Stimulated activated CD8-positive, alpha-beta memory T cell treated with anti-CD3 and anti-CD28 coated beads, Interleukin-4, amount 100 ng/mL, for 48 hours (primary cell): ENCODE data around the gene MAN2A1.

Experiments used
- DNase-seq: peaks from one replicate; pipeline ENCODE4 v3.0.0-alpha.2; 2020

Gene MAN2A1

DNA sequence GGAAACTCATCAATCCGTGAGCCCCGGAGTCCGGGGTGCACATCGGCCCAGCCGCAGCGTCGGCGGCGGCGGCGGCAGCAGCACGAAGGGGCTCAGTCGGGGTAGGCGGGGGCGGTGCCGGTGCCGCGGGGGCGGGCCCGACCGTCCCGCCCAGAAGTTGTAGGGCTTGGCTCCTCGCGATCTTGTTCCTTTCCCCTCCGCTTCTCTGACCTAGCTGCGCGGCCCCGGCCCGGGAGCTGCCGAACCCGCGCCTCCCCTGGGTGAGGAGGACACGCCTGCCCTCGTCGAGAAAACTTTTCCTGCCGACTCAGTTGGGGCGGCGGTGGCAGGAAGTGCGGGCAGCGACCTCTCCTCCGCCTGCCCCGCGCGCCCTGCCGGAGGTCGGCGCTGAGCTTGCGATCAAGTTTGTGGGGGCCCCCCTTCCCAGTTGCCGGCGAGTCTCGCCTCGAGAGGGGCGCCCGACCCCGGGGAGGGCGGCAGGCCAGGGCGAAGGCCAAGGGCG, at the start of gene MAN2A1:
TSS of gene MAN2A1 (plus strand) at position 188 of the 502 bp plus-strand sequence. CDS start 491 bp downstream, outside the sequence.
- peak; percentile 80 for DNase-seq

DNA sequence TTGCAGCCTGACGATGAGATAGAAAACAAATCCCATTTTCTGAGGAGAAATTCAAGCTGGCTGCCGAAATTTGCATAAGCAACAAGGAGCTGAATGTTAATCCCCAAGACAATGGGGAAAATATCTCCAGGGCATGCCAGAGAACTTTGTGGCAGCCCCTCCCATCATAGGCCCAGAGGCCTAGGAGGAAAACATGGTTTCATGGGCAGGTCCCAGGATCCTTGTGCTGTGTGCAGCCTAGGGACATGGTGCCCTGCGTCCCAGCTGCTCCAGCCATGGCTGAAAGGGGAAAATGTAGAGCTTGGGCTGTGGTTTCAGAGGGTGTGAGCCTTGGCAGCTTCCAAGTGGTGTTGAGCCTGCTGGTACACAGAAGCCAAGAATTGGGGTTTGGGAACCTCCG, 48.8 kb upstream of the MAN2A1 start:
- DNase-seq, result no peak

DNA sequence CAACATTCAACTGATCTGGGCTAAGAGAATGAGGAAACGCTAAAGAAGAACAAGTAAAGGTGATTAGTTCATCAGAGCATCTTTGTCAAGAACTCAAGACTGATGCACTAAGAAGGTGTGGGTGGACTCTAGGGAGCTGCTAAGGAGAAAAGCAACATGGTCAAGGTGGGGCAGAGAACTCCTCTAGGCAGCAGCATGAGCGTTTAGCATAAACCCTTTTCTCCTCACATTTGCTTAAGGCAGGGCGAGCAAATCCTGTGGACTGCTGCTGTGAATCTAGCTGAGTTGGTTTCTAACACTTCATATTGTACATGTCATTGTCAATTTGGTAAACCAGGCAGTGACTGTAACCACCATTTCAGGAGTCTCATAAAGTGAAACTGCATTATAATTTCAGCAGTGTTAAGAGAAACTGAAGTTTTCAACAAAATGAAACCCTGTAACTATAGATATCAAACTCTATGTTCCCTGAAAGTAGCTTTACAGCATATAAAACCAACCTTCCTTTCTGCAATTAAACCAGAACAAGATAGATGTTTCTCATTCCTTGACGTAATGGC, 45.9 kb upstream of the MAN2A1 start:
- no peak for DNase-seq

DNA sequence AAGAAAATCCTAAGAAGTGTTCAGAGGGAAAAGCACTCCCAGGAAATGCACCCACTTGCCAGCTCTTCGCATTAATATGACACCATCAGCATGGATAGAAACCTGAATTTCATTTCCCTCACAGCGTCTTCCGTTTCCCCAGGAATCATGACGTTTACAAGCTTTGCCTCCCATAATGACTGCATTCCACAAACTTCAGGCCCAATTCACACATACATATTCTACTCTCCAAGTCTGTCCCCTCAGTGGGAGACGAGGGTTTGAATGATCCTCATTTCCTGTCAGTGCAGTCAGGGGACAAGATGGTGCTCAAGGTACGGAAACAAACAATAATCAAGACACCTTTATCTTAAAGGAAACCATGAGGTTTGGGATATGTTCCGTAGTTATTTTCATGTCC, 44.9 kb upstream of the MAN2A1 start:
- DNase-seq, result no peak

DNA sequence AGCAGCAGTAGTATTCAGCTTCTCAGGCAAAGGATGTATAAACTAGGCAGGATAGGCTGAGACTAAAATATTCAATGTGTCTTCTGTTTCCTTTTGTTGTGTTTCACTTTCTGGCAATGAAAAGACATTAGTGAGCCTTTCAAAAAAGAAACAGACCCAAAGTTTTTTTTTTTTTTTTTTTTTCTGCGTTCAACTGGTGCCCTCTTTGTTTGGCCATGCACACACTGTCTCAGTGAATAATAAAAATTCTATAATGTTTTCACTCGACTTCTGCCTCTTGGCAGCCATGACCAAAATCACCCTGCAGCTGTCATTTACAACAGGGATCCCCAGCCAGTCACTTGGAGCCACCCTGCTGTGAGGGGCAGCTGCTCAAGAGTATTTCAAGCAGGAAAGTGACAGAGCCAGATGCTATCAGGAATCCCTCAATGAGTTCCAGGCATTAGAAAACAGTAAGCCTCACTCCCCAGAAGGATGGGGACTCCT, 44.0 kb upstream of the MAN2A1 start:
- no peak for DNase-seq

DNA sequence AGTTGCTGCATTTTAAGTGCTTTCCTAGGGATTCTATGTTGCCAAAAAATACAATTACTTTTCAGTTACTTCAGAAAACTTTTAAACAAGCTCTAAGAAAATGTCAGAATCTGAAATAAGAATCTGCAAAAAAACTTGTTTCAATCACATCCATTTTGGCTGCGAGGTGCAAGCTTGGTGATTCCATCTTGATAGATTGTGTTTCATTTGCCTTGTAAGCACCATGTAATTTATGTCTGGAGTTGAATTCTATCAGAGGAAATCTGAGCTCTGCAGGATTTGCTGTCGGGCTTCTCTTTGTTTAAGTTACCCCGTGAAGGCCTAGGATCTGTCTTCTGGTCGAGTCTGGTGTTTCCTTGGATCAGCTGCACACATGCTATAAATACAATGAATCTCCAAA, 40.4 kb upstream of the MAN2A1 start:
- DNase-seq, result no peak

DNA sequence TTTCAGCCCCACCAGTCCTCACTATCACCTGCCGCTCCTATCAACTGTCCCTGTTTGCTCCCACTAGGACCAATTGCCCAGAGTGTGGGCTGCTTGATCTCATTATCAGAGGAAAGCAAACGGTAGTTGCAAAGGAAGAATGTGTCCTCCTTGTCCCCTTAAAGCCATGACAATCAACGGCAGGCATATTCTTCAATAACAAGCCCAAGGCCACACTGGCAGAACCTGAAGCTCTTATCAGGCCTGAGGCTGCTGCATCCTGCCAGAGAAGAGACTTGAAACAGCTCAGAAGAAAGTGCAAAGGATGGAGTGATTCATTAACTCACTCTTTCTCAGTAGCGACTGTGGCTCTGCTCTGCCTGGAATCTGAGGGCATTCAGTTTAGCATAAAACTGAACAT, 39.2 kb upstream of the MAN2A1 start:
- no peak for DNase-seq

DNA sequence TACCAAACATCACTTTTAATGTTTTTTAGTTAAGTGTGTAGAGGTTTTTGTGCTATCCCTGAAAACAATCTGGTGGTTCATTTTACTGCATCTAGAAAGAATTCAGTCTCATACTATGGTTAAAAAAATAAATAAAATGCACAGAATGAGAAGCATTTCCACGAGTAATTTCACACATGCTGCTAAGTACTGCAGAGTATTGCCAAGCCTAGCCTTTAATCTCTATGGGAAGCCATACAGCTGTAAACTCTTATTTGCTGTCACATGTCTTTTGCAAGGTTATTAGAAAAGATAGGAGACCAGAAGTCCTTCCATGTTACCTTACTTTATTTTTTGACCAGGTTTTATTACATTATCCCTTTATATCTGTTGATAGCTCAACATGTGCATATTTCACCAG, 37.6 kb upstream of the MAN2A1 start:
- DNase-seq, result no peak

DNA sequence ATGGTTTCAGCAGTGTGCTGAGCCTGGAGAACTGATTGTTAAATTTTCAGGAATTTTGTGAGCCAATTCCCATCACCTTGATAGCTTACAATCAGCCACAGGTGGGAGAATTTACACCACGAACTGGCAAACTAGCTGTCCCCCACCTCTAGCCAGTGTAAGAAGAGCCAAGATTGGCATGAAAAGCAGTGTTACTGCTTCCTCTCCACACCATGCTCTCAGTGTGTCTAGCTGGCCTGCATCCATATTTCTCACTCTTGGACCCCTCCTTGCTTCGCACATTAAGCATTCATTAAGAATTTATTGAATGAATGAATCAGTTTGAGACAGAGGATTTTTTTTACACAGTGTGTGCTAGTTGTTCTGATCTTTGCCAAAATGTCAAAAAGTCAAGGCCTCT, 36.7 kb upstream of the MAN2A1 start:
- no peak for DNase-seq

DNA sequence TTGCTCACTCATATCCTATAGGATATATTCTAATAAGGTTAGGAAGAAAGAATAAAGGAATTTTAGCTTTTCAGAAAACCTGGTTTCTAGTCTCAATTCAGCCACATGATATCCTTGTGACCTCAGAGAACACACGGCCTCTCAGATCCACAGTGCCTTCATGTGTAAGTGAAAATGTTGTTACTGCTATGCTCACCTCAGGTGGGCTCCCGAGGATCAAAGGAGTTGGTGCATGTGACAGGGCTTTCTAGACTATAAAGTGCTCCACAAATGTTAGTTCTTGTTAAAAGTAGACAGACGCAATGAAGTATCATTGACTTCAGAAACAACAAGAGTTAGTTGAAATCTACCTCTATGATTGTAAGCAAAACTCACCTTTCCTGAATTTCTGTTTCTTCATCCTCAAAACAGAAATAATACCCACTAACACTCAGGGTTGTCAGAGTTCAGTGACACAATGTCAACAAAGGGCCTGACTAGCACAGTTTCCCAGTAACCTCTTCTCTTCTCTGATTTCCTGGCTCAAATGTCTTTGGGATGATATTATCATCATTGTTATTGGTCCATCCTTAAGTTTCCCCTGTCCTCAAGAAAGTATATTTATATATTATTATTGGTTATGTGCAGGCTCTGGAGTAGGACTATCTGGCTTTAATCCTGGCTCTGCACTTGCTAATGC, 36.0 kb upstream of the MAN2A1 start:
- DNase-seq, result no peak

DNA sequence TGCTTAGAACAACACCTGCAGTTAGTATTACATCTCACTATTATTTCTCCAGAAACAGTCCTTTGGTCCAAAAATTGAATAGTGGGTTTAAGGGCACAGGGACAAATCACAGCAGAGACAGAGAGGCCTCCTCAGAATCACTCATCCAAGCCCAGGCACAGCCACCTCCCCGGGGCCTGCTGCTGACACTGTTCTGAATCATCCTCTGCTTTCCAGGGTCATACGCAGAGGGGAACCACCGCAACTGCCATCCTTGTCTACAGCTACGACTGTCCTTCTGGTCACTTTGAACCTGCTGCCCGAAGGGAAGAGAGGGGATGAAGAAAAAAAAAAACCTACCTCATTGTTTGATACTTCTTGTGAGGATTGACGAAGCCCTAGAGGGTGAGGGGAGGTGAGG, 35.3 kb upstream of the MAN2A1 start:
- peak; percentile 34 for DNase-seq

DNA sequence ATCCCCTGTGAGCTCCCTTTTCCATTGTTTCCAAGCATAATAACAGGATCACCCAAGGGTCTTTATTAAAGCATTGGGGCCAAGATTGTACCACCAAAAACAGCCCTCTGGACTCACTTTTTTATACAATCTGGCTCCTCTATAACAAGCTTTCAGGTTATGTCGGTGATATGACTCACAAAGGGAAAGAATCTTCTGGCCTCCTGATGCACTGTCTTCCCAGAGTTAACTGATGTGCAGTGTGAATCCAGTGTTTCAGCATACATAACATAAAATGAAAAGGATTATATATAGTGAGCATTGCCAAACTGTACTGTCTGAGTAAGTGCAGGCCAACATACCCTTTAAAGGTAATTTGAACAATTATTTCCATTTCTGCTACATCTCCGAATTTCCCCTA, 33.9 kb upstream of the MAN2A1 start:
- DNase-seq, result no peak

DNA sequence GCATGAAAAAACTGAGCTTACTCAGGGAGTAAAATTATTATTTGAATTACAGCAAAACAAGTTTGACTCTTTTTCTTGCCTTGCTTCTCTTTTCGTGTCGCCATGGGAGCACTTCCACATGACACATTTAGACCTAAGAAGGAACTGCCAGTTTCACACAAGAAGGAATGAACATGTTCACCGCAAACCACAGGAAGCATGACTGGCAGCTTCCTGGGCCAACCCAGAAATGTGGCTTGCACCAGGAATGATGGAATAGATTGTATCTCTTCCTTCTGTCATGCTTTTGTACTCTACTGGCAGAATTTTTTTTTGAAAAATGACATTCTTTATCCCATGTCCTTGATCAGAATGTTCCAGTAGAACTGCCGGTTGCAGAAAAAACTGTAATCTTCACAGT, 32.9 kb upstream of the MAN2A1 start:
- DNase-seq, result peak; percentile 46

DNA sequence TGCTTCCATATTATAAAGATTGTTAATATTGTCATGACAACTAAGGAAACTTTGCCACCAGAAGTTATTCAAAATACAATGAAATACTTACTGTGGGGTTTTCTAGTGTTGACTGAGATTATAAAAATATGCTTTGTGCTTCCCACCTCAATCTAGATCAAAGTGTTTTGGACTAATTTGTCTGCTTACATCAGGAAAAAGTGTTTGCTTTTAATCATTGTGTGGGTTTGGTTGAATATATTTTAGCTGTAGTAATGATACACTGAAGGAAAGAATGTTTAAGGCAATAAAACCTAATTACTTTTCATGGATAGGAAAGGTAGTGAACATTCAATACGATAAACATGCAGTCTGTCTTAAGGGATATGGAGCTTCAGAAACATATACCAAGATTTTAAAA, 29.8 kb upstream of the MAN2A1 start:
- no peak for DNase-seq

DNA sequence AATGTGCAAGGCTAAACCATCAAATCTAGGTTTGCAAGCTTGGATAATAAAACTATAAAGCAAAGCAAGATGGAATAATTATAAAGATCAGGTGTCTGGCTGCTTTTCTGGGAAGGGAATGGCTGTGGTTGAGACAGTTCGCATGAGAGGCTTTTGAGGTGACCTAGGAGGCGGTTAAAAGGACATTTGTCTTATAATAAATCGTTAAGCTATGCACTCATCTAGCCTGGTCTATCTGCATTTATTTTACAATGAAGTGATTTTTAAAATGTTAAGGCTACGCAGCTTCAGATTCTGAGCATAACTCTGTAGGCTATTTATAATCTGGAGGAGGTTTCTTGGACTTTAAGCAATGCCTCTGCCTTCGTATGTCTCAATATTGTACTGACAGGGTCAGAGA, 29.4 kb upstream of the MAN2A1 start:
- DNase-seq, result no peak

DNA sequence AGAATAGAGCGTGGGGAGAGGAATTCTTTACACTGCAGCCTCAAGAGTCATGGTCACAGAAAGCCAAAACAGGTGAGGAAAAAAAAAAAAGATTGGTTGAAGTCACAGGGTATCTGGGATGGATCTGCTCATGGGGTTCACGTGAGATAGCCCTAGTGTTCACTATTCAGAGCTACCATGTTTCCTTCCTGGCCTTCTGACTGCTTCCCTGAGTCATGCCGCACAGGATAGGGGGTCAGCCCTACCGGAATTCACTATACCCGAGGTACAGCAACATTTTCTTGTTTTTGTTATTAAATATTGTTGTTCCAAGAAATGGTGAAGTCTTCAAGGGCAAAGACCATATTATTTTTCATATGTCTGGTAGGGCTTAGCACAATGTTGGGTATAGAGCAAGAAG, 21.5 kb upstream of the MAN2A1 start:
- DNase-seq, result no peak

DNA sequence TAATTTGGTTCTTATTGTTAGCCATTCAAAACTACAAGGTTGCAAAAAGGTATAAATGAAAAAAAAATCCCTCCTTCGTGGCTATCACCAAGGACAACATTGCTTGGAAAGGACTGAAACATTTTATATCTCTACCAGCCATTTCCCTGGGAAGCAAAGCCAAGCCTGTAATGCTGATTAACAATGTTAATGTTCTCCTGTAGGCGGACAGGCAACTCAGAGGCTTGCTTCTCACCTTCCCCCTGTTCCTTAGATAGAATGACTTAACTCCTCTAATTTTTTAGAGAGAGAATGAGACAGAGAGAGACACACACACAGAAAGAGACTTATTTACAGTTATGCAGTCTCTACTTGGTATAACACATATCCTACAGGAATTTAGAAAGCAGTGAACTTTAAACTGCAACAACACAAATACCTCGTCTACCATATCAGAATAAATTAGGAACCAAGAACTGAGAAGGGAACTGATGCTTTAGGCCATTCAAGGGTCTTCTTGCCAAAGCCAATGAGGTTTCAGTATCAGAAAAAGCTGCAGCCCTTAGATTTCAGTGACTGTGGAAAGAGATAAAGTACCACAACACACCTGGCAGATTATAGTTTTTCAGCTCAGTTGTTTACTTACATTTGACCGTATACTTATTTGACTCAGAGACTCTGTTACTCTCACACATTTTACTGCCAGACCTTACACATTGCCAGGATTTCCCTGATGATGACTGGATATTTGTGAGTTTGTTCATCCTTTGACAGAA, 20.9 kb upstream of the MAN2A1 start:
- no peak for DNase-seq

DNA sequence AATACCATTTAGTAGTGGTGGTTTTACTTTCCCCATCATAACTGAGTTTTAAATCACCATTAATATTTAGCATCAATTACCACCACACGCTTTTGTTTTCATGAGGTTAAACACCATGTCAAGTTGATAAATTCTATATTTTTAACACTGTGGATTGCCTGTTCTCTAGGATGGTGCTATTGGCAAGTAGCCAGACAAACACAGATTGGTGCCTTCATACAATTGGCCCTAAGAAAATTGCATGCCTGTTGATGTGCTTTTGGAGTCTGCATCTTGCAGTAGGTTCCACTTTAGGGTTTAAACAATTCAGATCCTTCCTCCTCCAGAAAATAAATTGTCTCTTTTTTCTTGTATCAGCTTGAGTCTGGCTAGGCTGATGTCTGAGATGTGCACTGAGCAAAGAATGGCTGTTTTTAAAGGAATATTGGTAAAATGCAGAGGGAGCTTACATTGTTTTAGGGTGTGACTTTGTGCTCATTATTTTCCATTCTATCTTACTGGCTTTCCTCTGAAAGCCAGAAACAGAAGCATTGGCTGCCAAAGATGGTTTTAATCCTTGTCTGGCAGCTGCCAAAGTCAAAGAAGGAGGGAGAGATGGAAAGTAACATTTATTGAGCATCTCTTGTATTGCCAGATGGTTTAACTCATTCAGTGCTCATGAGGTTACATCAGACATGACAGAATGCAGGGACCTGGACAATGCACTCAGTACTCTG, 19.6 kb upstream of the MAN2A1 start:
- no peak for DNase-seq

DNA sequence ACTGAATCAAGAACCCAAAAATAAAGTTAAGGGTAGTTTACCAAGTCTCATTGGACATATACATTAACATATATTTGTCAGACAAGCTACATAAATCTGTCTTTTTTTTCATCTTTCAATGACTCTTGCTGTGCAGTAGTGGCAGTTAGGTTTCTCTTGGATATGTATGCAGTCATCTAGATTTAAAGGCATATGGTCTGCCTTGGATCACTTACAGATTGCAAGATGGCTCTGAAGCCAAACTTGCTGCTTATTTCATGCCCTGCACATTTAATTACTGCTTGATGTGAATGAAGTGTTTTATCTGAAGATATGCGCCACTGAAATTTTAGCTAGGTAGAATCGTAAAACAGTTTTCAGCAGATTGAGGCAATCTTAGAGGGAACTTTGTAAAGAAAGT, 18.6 kb upstream of the MAN2A1 start:
- DNase-seq, result no peak

DNA sequence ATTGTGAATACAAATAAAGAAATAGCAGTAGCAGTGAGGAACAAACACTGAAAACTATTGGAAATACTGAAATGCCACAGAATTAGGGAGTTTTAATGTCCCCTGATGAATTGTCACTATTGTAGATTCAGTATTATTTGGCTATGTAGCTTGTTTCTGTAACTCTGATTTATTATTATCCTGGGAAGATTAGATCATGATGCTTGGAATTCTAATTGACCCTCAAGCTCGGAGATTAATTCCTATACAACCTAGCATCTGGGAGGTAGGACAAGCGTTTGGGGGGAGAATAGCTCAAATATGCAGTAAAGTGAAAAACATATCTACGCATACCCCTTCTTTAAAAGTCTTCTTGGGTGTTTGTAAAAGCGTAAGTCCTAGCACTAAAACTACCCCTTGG, 15.1 kb upstream of the MAN2A1 start:
- DNase-seq, result no peak

DNA sequence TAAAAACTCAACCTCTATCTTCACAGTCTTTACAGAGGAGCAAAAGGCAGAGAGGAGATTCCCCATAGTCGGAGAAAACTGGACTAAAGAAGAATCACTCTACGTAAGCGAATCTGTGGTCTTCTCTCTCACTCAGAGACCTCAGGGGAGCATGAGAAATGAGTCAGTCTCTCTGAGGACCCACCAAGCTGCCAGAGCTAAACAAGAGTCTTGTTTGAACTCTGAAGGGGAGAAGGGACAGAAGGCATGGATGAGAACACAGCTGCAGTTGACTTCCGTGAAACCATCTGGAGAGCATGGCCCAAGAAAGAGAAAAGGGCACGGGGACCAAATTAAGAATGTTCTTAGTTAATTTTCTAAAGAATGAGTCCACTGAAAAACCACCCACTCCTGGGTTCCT, 12.8 kb upstream of the MAN2A1 start:
- no peak for DNase-seq

DNA sequence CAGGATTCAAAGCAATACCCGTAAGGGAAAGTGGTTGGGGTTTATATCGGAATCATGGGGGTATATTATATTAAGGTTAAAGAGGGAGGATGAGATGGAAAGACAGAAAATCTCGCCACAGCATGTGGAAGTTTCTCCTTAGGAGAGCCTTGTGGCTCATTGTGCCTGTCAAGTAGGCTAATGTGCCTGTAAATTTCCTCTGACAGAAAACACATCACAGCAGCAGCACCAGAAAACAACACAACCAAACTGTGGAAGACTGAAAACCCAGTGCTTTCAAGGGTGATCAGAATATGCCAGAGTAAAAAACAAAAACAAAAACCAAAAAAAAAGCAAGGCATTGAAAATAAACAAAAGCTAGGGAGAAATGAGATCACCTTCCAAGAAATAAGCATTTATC, 11.3 kb upstream of the MAN2A1 start:
- no peak for DNase-seq

DNA sequence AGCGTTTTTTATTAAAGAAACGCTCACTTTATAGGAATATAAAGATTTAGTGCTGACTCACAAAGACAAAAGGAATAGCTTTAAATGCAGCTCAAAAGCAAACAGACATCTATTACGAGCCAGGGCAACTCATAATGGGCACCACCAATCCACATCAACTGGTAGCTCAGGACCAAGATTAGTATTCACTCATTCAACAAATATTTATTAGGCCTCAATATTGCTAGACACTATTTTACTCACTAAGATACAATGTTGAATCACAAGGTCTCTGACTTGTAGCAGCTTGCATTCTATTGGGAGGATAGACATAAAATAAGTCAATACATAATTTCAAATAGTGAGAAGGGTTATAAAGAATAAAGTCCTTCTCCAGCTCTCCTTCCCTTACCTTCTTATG, 8.0 kb upstream of the MAN2A1 start:
- no peak for DNase-seq

DNA sequence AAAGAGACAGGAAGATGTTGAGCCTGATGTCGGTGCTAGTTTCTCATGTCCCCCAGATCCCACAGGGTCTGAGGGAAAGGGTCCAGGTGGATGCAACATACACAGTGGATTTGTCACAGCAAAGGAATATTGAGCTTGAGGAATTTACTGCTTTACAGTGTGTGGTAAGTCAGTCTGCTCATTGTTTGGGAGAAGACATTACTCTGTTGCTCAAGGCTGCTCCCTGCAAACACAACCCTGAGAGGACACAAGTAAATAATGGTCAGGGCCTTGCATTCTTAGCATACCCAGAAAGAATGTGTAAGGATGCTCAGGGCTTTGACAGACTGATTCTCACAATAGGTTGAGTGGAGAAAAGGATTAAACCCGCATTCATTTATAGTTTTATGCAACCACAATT, 7.3 kb upstream of the MAN2A1 start:
- DNase-seq, result no peak
